ENCODE results near the gene MOB2. TPM values are rescaled to one million over a fixed set of nuclear protein-coding genes. Genes with fewer than 3 reads are reported as not detected.

MOB2 gene
- total RNA-seq, 2 experiments from 2014 or later, result 37.0 to 38.3 TPM

DNA sequence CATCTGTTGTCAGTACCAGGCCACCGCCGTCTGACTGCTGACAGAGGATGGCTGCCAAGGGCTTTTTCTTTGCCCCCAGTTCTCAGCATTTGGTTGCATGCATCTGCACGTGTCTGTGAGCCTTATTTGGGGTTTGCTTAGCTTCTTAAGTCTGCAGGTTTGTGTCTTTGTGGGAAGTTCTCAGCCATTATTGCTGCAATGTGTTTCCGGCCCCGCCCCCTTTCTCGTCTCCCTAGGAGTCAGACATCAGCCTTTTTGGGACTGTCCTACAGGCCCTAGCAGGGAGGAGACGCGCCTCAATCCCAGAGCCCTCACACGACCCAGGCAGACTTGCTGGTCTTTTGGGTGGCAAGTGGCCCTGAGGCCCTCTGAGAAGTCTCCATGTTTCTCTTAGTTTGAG, 8.0 kb downstream of the MOB2 start:
- H3K4me3 Mint-ChIP-seq, result no peak overlapping the region
- no peaks in the 10 kb centered on the region for H3K9me3 Mint-ChIP-seq
- no peak overlapping the region for H3K27ac Mint-ChIP-seq
- POLR2A ChIA-PET, result no interaction called here
- H3K36me3 Mint-ChIP-seq (ENCODE audit: low read depth), result peaks cover 69% of the 10 kb centered on the region
- ATAC-seq (ENCODE audit: poor library complexity) (no peak), DNase-seq (no peak)
- H3K27me3 ChIP-seq (ENCODE audit: control insufficient read depth in 1 of 2, insufficient read depth in 2 of 2, low read length in 2 of 2), result no peaks in the 10 kb centered on the region
- H3K4me1 Mint-ChIP-seq (ENCODE audit: low read depth), result no peaks in the 10 kb centered on the region
- no peak overlapping the region for H3K27ac ChIP-seq (ENCODE audit: low read depth in 1 of 2, low read length in 2 of 2)
- H3K36me3 ChIP-seq (ENCODE audit: insufficient read depth, low read length), result peaks cover 69% of the 10 kb centered on the region
- intact Hi-C loops (cut with DNase I, micrococcal nuclease), result no loop called here
- CTCF ChIA-PET, result no interaction called here
- TF ChIP-seq, protein P1, sequence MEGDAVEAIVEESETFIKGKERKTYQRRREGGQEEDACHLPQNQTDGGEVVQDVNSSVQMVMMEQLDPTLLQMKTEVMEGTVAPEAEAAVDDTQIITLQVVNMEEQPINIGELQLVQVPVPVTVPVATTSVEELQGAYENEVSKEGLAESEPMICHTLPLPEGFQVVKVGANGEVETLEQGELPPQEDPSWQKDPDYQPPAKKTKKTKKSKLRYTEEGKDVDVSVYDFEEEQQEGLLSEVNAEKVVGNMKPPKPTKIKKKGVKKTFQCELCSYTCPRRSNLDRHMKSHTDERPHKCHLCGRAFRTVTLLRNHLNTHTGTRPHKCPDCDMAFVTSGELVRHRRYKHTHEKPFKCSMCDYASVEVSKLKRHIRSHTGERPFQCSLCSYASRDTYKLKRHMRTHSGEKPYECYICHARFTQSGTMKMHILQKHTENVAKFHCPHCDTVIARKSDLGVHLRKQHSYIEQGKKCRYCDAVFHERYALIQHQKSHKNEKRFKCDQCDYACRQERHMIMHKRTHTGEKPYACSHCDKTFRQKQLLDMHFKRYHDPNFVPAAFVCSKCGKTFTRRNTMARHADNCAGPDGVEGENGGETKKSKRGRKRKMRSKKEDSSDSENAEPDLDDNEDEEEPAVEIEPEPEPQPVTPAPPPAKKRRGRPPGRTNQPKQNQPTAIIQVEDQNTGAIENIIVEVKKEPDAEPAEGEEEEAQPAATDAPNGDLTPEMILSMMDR (IDR thresholded peaks at IDR 0.05), result no peak
- H3K9me3 ChIP-seq (ENCODE audit: control insufficient read depth in 1 of 2, insufficient read depth in 1 of 2, low read length in 2 of 2), result no peaks in the 10 kb centered on the region
- no peaks in the 10 kb centered on the region for H3K27me3 Mint-ChIP-seq
- H3K4me3 ChIP-seq (ENCODE audit: low read length), result no peak overlapping the region
- H3K4me1 ChIP-seq (ENCODE audit: insufficient read depth, low read length), result no peaks in the 10 kb centered on the region

DNA sequence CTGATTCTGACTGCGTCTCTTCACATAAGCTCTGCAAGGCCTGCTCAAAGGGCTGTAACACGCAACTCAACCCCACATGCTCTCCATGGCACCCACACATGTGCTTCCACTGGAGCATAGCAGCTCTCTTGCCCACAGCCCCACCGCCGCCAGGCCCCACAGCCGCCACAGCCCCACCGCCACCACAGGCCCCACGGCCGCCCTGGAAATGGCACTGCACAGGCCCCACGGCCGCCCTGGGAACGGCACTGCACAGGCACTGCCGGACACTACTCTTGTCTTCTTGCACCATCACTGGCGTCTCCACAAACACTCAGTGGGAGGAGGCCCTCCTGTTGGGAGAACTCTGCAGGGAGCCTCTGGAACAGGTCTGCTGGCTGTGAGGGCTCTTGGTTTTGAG, 8.6 kb downstream of the MOB2 start:
- DNase-seq, result no peak

DNA sequence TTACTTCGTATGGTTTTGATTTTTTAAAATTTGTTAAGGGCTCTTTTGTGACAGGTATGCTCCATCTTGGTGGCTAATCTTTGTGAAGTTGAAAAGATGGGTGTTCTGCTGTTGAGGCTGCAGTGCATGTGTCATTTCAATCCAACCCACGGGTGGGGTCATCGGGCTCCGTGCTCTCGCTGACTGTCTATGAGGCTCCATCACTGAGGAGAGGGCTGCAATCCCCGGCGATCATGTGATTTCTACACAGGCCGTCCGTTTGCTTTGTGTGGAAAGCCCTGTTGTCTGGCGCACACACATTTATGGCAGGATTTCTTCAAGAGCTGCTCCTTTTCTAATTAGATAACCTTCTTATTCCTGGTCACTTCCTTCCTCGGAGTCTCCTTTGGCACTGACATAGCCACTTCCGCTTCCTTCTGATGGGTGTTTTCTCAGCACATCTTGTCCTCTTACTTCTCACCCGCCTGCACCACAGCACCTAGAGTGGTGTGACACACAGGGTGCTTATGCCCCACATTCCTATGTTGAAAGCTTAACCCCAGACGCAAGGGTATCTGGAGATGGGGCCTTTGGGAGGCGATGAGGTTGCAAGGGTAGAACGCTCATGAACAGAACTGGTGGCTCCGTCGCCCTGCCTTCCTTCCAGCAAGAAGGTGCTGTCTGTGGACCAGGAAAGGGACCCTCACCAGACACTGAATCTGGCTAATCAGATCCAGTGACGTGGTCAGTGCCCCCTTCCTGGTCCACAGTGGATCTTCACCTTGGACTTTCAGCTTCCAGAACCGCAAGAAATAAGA, 9.4 kb downstream of the MOB2 start:
- DNase-seq (no peak), ATAC-seq (ENCODE audit: poor library complexity) (no peak)
- no peak overlapping the region for H3K27ac Mint-ChIP-seq
- Histone ChIP-seq H3K9me3 (ENCODE audit: control insufficient read depth in 1 of 2, insufficient read depth in 1 of 2, low read length in 2 of 2) (no peaks in the 10 kb centered on the region), H3K27me3 (ENCODE audit: control insufficient read depth in 1 of 2, insufficient read depth in 2 of 2, low read length in 2 of 2) (no peaks in the 10 kb centered on the region), H3K4me3 (ENCODE audit: low read length) (no peak overlapping the region), H3K36me3 (ENCODE audit: insufficient read depth, low read length) (peaks cover 75% of the 10 kb centered on the region), H3K27ac (ENCODE audit: low read depth in 1 of 2, low read length in 2 of 2) (no peak overlapping the region), H3K4me1 (ENCODE audit: insufficient read depth, low read length) (no peaks in the 10 kb centered on the region)
- no peaks in the 10 kb centered on the region for H3K4me1 Mint-ChIP-seq (ENCODE audit: low read depth)
- H3K27me3 Mint-ChIP-seq, result no peaks in the 10 kb centered on the region
- H3K9me3 Mint-ChIP-seq, result no peaks in the 10 kb centered on the region
- CTCF ChIA-PET, result no interaction called here
- H3K4me3 Mint-ChIP-seq, result no peak overlapping the region
- POLR2A ChIA-PET, result no interaction called here
- peaks cover 65% of the 10 kb centered on the region for H3K36me3 Mint-ChIP-seq (ENCODE audit: low read depth)
- TF ChIP-seq, protein P1 (IDR thresholded peaks at IDR 0.05), result no peak
- intact Hi-C loops (cut with DNase I, micrococcal nuclease), result no loop called here

More for the DNA sequence above, 8.6 kb downstream of the MOB2 start:
- TF ChIP-seq, protein P1 (IDR thresholded peaks at IDR 0.05), result no peak
- Mint-ChIP-seq H3K27ac (no peak overlapping the region), H3K36me3 (ENCODE audit: low read depth) (peaks cover 65% of the 10 kb centered on the region), H3K4me3 (no peak overlapping the region), H3K4me1 (ENCODE audit: low read depth) (no peaks in the 10 kb centered on the region), H3K27me3 (no peaks in the 10 kb centered on the region), H3K9me3 (no peaks in the 10 kb centered on the region)
- Histone ChIP-seq H3K4me3 (ENCODE audit: low read length) (no peak overlapping the region), H3K9me3 (ENCODE audit: control insufficient read depth in 1 of 2, insufficient read depth in 1 of 2, low read length in 2 of 2) (no peaks in the 10 kb centered on the region), H3K36me3 (ENCODE audit: insufficient read depth, low read length) (peaks cover 75% of the 10 kb centered on the region), H3K27ac (ENCODE audit: low read depth in 1 of 2, low read length in 2 of 2) (no peak overlapping the region), H3K4me1 (ENCODE audit: insufficient read depth, low read length) (no peaks in the 10 kb centered on the region), H3K27me3 (ENCODE audit: control insufficient read depth in 1 of 2, insufficient read depth in 2 of 2, low read length in 2 of 2) (no peaks in the 10 kb centered on the region)
- ChIA-PET CTCF (no interaction called here), POLR2A (no interaction called here)
- ATAC-seq (ENCODE audit: poor library complexity), result no peak
- intact Hi-C loops (cut with DNase I, micrococcal nuclease), result no loop called here
